ENCODE data around the gene COTL1. TPM values are rescaled to one million over a fixed set of nuclear protein-coding genes. Genes with fewer than 3 reads are reported as not detected.
"Not testable (repeated sequence)": the region's sequence is repeated elsewhere in the genome, so short reads cannot be mapped to it uniquely, and the experiment has no call there.

The COTL1 gene
- polyA plus RNA-seq, 1 donor = 60.8 TPM

DNA sequence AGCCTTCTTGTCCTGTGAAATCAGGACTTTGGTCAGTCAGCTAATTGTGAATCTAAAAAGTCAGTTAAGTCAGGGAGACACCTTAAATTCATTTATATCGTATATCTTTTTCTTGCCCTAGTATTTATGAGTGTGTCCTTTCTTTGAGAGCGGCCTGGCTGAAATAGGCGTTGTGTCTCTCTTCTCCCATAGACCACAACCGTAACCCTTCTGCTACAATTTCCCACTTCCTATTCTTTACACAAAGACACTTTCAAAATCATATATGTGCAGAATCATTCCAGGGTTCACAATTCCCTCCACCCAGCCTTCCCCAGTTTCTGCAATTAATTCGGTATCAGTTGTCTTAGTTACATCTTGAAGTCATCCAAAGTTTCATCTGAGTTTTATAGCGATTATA, 14.0 kb upstream of the COTL1 start:
- Histone ChIP-seq H3K9me3 (ENCODE audit: control insufficient read depth, low read depth, low read length) (no peaks in the 10 kb centered on the region), H3K36me3 (ENCODE audit: control insufficient read depth, insufficient read depth, low read length) (no peaks in the 10 kb centered on the region), H3K27me3 (ENCODE audit: control insufficient read depth, insufficient read depth, low read length) (no peaks in the 10 kb centered on the region), H3K27ac (ENCODE audit: low read length) (no peak overlapping the region), H3K4me1 (ENCODE audit: control insufficient read depth, insufficient read depth, low read length) (no peaks in the 10 kb centered on the region), H3K4me3 (ENCODE audit: low read length) (no peak overlapping the region)
- 96% methylated on average over 5 of the region's 6 CpGs for WGBS (ENCODE audit: insufficient coverage, low lambda C conversion rate)
- DNase-seq = no peak

- 86% methylated on average over 2 of the region's 4 CpGs for WGBS (ENCODE audit: insufficient coverage, low lambda C conversion rate)
- H3K4me1 ChIP-seq (ENCODE audit: control insufficient read depth, insufficient read depth, low read length) = no peaks in the 10 kb centered on the region
- no peak overlapping the region for H3K4me3 ChIP-seq (ENCODE audit: low read length)
- H3K27ac ChIP-seq (ENCODE audit: low read length) = no peak overlapping the region
- DNase-seq = no peak
- no peaks in the 10 kb centered on the region for H3K9me3 ChIP-seq (ENCODE audit: control insufficient read depth, low read depth, low read length)
- no peaks in the 10 kb centered on the region for H3K36me3 ChIP-seq (ENCODE audit: control insufficient read depth, insufficient read depth, low read length)
- H3K27me3 ChIP-seq (ENCODE audit: control insufficient read depth, insufficient read depth, low read length) = no peaks in the 10 kb centered on the region
Measured at GRCh38 chr16:84631153-84631466, 13.2 kb upstream of the COTL1 start.

- H3K36me3 ChIP-seq (ENCODE audit: control insufficient read depth, insufficient read depth, low read length) = no peaks in the 10 kb centered on the region
- WGBS (ENCODE audit: insufficient coverage, low lambda C conversion rate) = no CpG with 5 or more reads among the region's 16 CpGs
- no peak for DNase-seq
- no peaks in the 10 kb centered on the region for H3K4me1 ChIP-seq (ENCODE audit: control insufficient read depth, insufficient read depth, low read length)
- H3K27ac ChIP-seq (ENCODE audit: low read length) = no peak overlapping the region
- H3K4me3 ChIP-seq (ENCODE audit: low read length) = no peak overlapping the region
- H3K27me3 ChIP-seq (ENCODE audit: control insufficient read depth, insufficient read depth, low read length) = no peaks in the 10 kb centered on the region
- no peaks in the 10 kb centered on the region for H3K9me3 ChIP-seq (ENCODE audit: control insufficient read depth, low read depth, low read length)
Measured at GRCh38 chr16:84630446-84631152, 12.7 kb upstream of the COTL1 start.

DNA sequence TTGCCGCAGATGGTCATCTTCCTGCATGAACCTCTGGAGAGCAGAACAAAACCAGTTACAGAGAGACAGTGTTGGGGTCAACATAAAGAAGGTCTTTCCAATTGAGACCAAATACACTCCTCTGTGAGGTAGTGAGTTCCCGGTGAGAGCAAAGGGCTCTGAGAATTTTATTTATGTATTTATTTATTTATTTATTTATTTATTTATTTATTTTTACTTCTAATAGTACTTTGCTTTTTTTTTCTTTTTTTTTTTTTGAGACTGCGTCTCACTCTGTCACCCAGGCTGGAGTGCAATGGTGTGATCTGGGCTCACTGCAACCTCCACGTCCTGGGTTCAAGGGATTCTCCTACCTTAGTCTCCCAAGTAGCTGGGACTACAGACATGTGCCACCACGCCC, 12.1 kb upstream of the COTL1 start:
- Histone ChIP-seq H3K27me3 (ENCODE audit: control insufficient read depth, insufficient read depth, low read length) (no peaks in the 10 kb centered on the region), H3K27ac (ENCODE audit: low read length) (no peak overlapping the region), H3K4me3 (ENCODE audit: low read length) (no peak overlapping the region), H3K36me3 (ENCODE audit: control insufficient read depth, insufficient read depth, low read length) (no peaks in the 10 kb centered on the region), H3K4me1 (ENCODE audit: control insufficient read depth, insufficient read depth, low read length) (no peaks in the 10 kb centered on the region), H3K9me3 (ENCODE audit: control insufficient read depth, low read depth, low read length) (no peaks in the 10 kb centered on the region)
- no peak for DNase-seq
- WGBS (ENCODE audit: insufficient coverage, low lambda C conversion rate) = 67% methylated on average over 1 of the region's 5 CpGs

DNA sequence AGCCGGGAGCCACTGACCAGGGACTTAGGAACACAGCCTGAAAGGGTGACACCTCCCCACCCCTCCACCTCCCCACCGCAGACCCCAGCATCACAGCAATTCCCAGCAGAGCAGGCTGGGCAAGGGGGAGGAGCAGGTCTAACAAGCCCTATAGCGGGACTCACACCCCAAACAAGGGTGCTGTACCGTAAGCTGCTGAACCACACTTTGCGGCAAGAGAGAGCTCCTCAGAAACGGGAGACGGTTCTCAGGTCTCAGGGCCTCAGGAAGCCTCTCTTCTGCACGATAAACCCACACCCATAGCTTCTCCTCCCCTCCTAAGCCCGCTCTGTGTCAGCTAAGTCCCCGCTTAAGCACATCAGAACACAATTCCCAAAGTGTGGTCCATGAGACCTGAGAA, 11.7 kb upstream of the COTL1 start:
- Histone ChIP-seq H3K9me3 (ENCODE audit: control insufficient read depth, low read depth, low read length) (no peaks in the 10 kb centered on the region), H3K27ac (ENCODE audit: low read length) (no peak overlapping the region), H3K36me3 (ENCODE audit: control insufficient read depth, insufficient read depth, low read length) (no peaks in the 10 kb centered on the region), H3K4me3 (ENCODE audit: low read length) (no peak overlapping the region), H3K4me1 (ENCODE audit: control insufficient read depth, insufficient read depth, low read length) (no peaks in the 10 kb centered on the region), H3K27me3 (ENCODE audit: control insufficient read depth, insufficient read depth, low read length) (no peaks in the 10 kb centered on the region)
- no CpG with 5 or more reads among the region's 10 CpGs for WGBS (ENCODE audit: insufficient coverage, low lambda C conversion rate)
- DNase-seq = no peak

- Histone ChIP-seq H3K27ac (ENCODE audit: low read length) (no peak overlapping the region), H3K4me3 (ENCODE audit: low read length) (no peak overlapping the region), H3K36me3 (ENCODE audit: control insufficient read depth, insufficient read depth, low read length) (no peaks in the 10 kb centered on the region), H3K9me3 (ENCODE audit: control insufficient read depth, low read depth, low read length) (no peaks in the 10 kb centered on the region), H3K4me1 (ENCODE audit: control insufficient read depth, insufficient read depth, low read length) (no peaks in the 10 kb centered on the region), H3K27me3 (ENCODE audit: control insufficient read depth, insufficient read depth, low read length) (no peaks in the 10 kb centered on the region)
- 69% methylated on average over 2 of the region's 7 CpGs for WGBS (ENCODE audit: insufficient coverage, low lambda C conversion rate)
- no peak for DNase-seq
Measured at GRCh38 chr16:84628226-84628731, 10.4 kb upstream of the COTL1 start.

DNA sequence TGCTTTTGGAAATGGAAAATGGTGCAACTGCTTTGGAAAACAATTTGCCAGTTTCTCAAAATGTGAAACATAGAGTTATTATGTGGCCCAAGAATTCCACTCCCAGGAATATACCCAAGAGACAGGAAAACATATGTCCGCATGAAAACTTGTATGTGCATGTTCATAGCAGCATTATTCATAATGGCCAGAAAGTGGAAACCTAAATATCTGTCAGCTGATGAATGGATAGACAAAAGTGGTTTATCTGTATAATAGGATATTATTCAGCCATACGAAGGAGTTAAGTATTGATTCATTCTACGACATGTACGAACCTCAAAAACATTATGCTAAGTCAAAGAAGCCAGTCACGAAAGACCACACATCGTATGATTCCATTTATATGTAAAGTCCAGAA, 7.7 kb upstream of the COTL1 start:
- Histone ChIP-seq H3K27me3 (ENCODE audit: control insufficient read depth, insufficient read depth, low read length) (no peaks in the 10 kb centered on the region), H3K4me1 (ENCODE audit: control insufficient read depth, insufficient read depth, low read length) (peaks cover 3% of the 10 kb centered on the region), H3K9me3 (ENCODE audit: control insufficient read depth, low read depth, low read length) (no peaks in the 10 kb centered on the region), H3K27ac (ENCODE audit: low read length) (no peak overlapping the region), H3K36me3 (ENCODE audit: control insufficient read depth, insufficient read depth, low read length) (no peaks in the 10 kb centered on the region), H3K4me3 (ENCODE audit: low read length) (no peak overlapping the region)
- 87% methylated on average over 5 of the region's 6 CpGs for WGBS (ENCODE audit: insufficient coverage, low lambda C conversion rate)
- no peak for DNase-seq

DNA sequence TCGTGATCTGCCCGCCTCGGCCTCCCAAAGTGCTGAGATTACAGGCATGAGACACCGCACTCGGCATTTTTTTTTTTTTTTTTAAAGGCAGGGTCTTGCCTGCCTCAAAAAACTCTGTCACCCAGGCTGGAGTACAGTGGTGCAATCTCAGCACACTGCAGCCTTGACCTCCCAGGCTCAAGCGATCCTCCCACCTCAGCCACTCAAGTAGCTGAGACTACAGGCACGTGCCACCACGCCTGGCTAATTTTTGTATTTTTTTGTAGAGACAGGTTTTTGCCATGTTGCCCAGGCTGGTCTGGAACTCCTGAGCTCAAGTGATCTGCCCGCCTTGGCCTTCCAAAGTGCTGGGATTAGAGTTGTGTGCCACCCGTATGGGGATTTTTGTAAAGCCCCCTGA, 3.0 kb upstream of the COTL1 start:
- not testable (repeated sequence) for H3K4me3 ChIP-seq (ENCODE audit: low read length)

GRCh38 chr16:84618581-84619460, 943 bp upstream of the COTL1 start:
- Histone ChIP-seq H3K4me1 (ENCODE audit: control insufficient read depth, insufficient read depth, low read length) (peaks cover 19% of the 10 kb centered on the region), H3K9me3 (ENCODE audit: control insufficient read depth, low read depth, low read length) (no peaks in the 10 kb centered on the region), H3K27ac (ENCODE audit: low read length) (no peak overlapping the region), H3K36me3 (ENCODE audit: control insufficient read depth, insufficient read depth, low read length) (peaks cover 3% of the 10 kb centered on the region), H3K27me3 (ENCODE audit: control insufficient read depth, insufficient read depth, low read length) (no peaks in the 10 kb centered on the region), H3K4me3 (ENCODE audit: low read length) (no peak overlapping the region)
- WGBS (ENCODE audit: insufficient coverage, low lambda C conversion rate) = 35% methylated on average over 4 of the region's 12 CpGs
- peak in 1 of 2 donors; percentile 47 for DNase-seq

More for the DNA sequence above, 3.0 kb upstream of the COTL1 start:
- H3K36me3 ChIP-seq (ENCODE audit: control insufficient read depth, insufficient read depth, low read length); DNase-seq; H3K27ac ChIP-seq (ENCODE audit: low read length); H3K9me3 ChIP-seq (ENCODE audit: control insufficient read depth, low read depth, low read length); H3K27me3 ChIP-seq (ENCODE audit: control insufficient read depth, insufficient read depth, low read length): not testable (repeated sequence)
- no CpG with 5 or more reads among the region's 10 CpGs for WGBS (ENCODE audit: insufficient coverage, low lambda C conversion rate)
- peaks cover 16% of the 10 kb centered on the region for H3K4me1 ChIP-seq (ENCODE audit: control insufficient read depth, insufficient read depth, low read length)

DNA sequence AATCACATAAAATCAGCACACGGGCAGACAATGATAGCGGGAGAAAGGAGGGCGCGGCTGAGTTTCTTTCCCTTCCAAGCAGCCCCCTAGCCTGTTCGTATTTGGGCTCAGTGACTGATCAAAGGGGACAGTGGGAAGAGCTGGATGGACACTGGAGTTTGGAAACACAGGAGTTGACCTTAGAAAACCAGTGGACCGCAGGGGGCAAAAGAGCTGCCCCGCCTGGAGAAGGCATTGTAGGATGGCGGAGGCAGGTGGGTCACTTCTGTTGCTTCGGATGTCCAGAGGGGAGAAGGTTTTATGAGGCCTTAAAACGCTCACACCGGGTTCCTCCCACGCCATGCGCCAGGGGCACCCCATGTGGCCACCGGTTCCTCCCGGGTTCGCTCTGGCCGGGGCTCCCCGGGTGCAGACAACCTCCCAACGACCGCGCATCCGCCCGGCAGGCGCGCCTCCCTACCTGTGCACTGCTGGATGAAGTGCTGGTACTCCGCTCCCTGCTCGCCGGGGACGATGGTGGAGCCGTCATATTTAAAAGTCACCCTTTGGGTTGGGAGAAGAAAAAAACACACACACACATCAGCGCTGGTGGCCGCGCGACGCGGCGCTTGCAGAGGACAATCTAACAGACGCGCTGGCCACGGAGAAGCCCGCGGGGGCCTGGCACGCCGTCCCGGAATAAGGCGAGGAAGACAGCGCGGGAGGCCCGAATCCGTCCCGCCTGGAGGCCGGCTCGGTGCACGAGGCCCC, 662 bp downstream of the COTL1 start:
- Histone ChIP-seq H3K4me3 (ENCODE audit: low read length) (peak overlapping the region; percentile 69), H3K9me3 (ENCODE audit: control insufficient read depth, low read depth, low read length) (no peaks in the 10 kb centered on the region), H3K36me3 (ENCODE audit: control insufficient read depth, insufficient read depth, low read length) (peaks cover 3% of the 10 kb centered on the region), H3K4me1 (ENCODE audit: control insufficient read depth, insufficient read depth, low read length) (peaks cover 19% of the 10 kb centered on the region), H3K27ac (ENCODE audit: low read length) (no peak overlapping the region), H3K27me3 (ENCODE audit: control insufficient read depth, insufficient read depth, low read length) (no peaks in the 10 kb centered on the region)
- DNase-seq = no peak
- WGBS (ENCODE audit: insufficient coverage, low lambda C conversion rate) = no CpG with 5 or more reads among the region's 54 CpGs

All from large intestine (tissue), 3 donors.